SU-DHL-6 (cell line): ENCODE measurements around the gene GPR132.

Source experiments
- H2AFZ ChIP-seq: fragments of 200-600 bp; sonication (generic); 2 replicates; pipeline ENCODE4 v1.6.1; 2014; ENCODE audit warnings: low read depth, mild to moderate bottlenecking, moderate library complexity, mixed read lengths, antibody characterized with exemption, low read length; ENCODE audit not compliant: severe bottlenecking
- H3F3A ChIP-seq: fragments of 200-600 bp; shearing (Covaris generic); 2 replicates; pipeline ENCODE4 v1.6.0; 2016; ENCODE audit warnings: antibody characterized with exemption, mild to moderate bottlenecking; ENCODE audit not compliant: insufficient read depth
- H3K27ac ChIP-seq: fragments of 200-600 bp; sonication (generic); 2 replicates; pipeline ENCODE4 v1.5.1; 2016; ENCODE audit warnings: low read depth, mild to moderate bottlenecking, low read length, moderate library complexity, mixed read lengths
- H3K27me3 ChIP-seq: fragments of 200-600 bp; sonication (generic), shearing (Covaris generic); 2 replicates; pipeline ENCODE4 v1.6.0; 2014; ENCODE audit warnings: mild to moderate bottlenecking, low read length
- H3K36me3 ChIP-seq: fragments of 200-600 bp; sonication (generic); 2 replicates; pipeline ENCODE4 v1.6.1; 2014; ENCODE audit warnings: mild to moderate bottlenecking, low read length, mixed read lengths
- H3K4me2 ChIP-seq: fragments of 300-600, 200-600 bp; shearing (Covaris generic), sonication (generic); 2 replicates; pipeline ENCODE4 v1.6.0; 2014; ENCODE audit warnings: low read length, low read depth, mild to moderate bottlenecking; ENCODE audit not compliant: poor library complexity, severe bottlenecking
- H3K4me3 ChIP-seq: fragments of 200-600 bp; sonication (generic); 2 replicates; pipeline ENCODE4 v1.5.1; 2014; ENCODE audit warnings: antibody characterized with exemption, low read length, mild to moderate bottlenecking, mixed read lengths; ENCODE audit not compliant: insufficient read depth, poor library complexity, severe bottlenecking
- H3K79me2 ChIP-seq: fragments of 200-600 bp; sonication (generic); 2 replicates; pipeline ENCODE4 v1.6.1; 2014; ENCODE audit warnings: mild to moderate bottlenecking, low read length, moderate library complexity; ENCODE audit not compliant: insufficient read depth
- H3K9ac ChIP-seq: fragments of 200-600 bp; sonication (generic); 2 replicates; pipeline ENCODE4 v1.7.0; 2014; ENCODE audit warnings: mild to moderate bottlenecking, low read length
- H3K9me2 ChIP-seq: fragments of 200-600 bp; sonication (generic); replicated peaks from 2 replicates; pipeline ENCODE4 v1.6.1; 2014; ENCODE audit warnings: low read length; ENCODE audit not compliant: insufficient read depth
- H3K9me3 ChIP-seq: fragments of 200-600 bp; sonication (generic); 2 replicates; pipeline ENCODE4 v1.6.1; 2014; ENCODE audit warnings: low read length, mixed read lengths; ENCODE audit not compliant: insufficient read depth
- H4K20me1 ChIP-seq: fragments of 200-600 bp; sonication (generic); 2 replicates; pipeline ENCODE4 v1.6.1; 2014; ENCODE audit warnings: low read depth, mild to moderate bottlenecking, antibody characterized with exemption, low read length, moderate library complexity, mixed read lengths
- CTCF ChIP-seq: fragments of 200-600 bp; sonication (generic); IDR thresholded peaks from one replicate; pipeline ENCODE4 v1.5.1; 2017; ENCODE audit warnings: antibody characterized with exemption, mild to moderate bottlenecking, low read length, moderate library complexity; ENCODE audit not compliant: insufficient read depth, poor library complexity, severe bottlenecking
- EZH2phosphoT487 ChIP-seq: fragments of 200-600 bp; sonication (generic), shearing (Covaris generic); conservative IDR thresholded peaks from 2 replicates; pipeline ENCODE4 v1.6.1; 2018; ENCODE audit warnings: mild to moderate bottlenecking, antibody characterized with exemption, low read length, moderate library complexity, mixed read lengths

The GPR132 gene

DNA sequence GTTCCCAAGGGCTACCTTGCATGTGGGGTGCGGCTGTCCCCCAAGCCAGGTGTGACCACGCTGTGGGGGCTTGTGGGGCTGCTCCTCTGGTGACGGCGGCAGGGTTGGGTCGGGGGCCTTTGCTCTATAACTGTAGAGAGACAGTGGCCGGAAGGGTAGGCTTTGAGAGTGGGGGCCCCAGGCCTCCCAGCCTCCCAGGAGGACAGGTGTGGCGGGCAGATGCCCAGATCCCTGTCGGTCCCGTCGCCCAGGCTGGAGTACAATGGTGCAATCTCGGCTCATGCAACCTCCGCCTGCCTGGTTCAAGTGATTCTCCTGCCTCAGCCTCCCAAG lies 2.7 kb upstream of the GPR132 start:
- Histone ChIP-seq H4K20me1 (no peaks in the 10 kb centered on the region), H3K79me2 (no peaks in the 10 kb centered on the region), H3K9me2 (no peaks in the 10 kb centered on the region), H3K27me3 (no peaks in the 10 kb centered on the region), H3K4me3 (no peak overlapping the region), H3K4me2 (no peak overlapping the region), H3K9ac (no peak overlapping the region), H2AFZ (no peak overlapping the region), H3K36me3 (no peaks in the 10 kb centered on the region), H3F3A (no peaks in the 10 kb centered on the region), H3K27ac (no peak overlapping the region), H3K9me3 (no peaks in the 10 kb centered on the region)
- TF ChIP-seq CTCF (no peak), EZH2phosphoT487 (no peak)

DNA sequence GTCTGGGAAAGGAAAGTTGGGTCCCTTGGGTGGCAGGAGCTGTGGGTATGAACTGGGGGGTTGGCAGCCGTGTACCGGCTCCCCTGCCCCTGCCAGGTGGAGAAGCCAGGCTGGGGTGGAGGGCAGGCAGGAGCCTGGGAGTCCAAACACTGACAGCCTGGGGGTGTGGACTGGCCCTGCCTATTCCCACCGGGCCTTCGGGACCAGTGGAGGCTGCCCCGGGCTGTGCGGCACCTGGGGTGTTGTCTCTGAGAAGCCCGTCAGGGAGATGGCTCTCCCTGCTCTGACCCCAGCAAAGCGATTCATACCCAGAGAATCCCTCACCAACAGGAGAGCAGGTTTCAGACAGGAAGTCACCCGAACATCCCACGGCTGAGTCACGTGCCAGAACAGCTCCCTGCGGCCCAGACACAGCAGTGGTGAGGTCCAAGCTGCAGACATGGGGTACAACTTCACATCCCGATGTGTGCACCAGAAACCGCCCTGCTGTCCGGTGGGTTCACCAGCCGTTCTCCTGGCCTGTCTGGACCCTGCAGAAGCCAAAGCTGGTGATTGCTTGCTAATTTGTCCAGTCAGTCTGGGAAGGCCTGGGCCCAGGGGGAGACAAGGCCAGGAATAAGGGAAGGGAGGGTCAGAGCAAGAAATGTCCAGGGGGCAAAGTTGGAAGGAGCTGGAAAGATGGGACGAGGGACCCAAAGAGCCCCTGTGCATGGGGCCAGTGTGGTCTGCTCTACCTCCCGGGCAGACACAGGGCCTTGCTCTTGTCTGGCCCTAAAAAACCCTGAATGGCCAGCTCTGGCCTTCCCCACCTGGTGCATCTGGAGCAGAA lies 2.1 kb upstream of the GPR132 start:
- Histone ChIP-seq H3K27ac (no peak overlapping the region), H3K36me3 (no peaks in the 10 kb centered on the region), H2AFZ (no peak overlapping the region), H3K9me3 (no peaks in the 10 kb centered on the region), H3K27me3 (no peaks in the 10 kb centered on the region), H3K9ac (no peak overlapping the region), H4K20me1 (no peaks in the 10 kb centered on the region), H3K4me2 (no peak overlapping the region), H3K79me2 (no peaks in the 10 kb centered on the region), H3F3A (no peaks in the 10 kb centered on the region), H3K4me3 (no peak overlapping the region), H3K9me2 (no peaks in the 10 kb centered on the region)
- TF ChIP-seq CTCF, result no peak
- TF ChIP-seq EZH2phosphoT487, result no peak

DNA sequence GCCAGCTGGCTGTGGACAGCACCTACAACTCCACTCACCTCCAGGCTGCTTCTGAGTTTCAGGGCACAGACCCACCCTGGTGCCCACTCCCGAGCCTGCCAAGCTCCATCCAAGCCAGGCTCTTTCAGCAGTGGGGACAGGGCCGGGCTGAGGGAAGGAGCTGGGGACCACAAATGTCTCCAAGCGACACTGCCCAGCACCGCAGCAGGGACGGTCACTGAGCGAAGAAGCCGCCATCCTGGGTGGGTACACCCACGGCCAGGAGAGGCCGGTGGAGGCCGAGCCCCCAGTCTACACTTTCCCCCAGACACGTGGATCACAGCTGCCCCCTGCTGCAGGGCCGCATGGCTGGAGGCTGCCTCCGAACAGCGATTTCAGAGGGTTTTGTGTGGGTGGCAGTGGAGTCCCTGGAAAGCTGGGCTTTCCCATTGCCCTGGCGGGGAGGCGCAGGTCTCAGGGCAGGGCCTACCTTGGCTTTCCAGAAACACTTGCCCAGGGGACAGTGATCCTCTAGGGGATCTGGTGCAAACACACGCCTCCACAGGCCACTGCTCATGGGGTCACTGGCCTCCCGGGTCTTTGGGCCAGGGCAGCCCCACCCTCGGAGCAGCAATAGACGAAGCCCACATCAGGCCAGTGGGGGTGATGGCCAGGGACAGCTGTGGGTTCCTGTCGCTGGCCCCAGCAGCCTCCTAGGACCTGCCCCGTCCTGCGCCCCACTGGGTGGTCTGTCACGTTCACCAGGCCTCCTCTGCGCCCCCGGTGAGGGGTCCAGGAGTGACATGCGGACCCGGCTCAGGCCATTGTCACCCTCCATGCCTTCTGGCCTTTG lies 1.2 kb upstream of the GPR132 start:
- Histone ChIP-seq H3F3A (no peaks in the 10 kb centered on the region), H3K27me3 (no peaks in the 10 kb centered on the region), H3K9me2 (no peaks in the 10 kb centered on the region), H3K4me3 (no peak overlapping the region), H3K36me3 (no peaks in the 10 kb centered on the region), H3K9me3 (no peaks in the 10 kb centered on the region), H3K9ac (no peak overlapping the region), H3K27ac (no peak overlapping the region), H3K79me2 (no peaks in the 10 kb centered on the region), H4K20me1 (no peaks in the 10 kb centered on the region), H2AFZ (no peak overlapping the region), H3K4me2 (no peak overlapping the region)
- TF ChIP-seq EZH2phosphoT487 (no peak), CTCF (no peak)
